Esophagus squamous epithelium (tissue), 4 donors: ENCODE results near the gene DCC.

ENCODE experiments used
- POLR2A ChIP-seq, 4 donors: fragments of 450-650 bp; IDR thresholded peaks; one replicate each; pipeline ENCODE4 v1.6.1; 2017; ENCODE audit warnings: antibody characterized with exemption in 4 of 4, mild to moderate bottlenecking in 4 of 4, moderate library complexity in 3 of 4
- TF ChIP-seq, protein P1 (sequence below), 6 experiments: fragments of 450-650 bp in 4 of 6; fragments of 200-600 bp in 2 of 6; sonication (generic) in 2 of 6; IDR thresholded peaks; one replicate each; pipeline ENCODE4 v1.5.1; 2016 to 2019; ENCODE audit warnings: antibody characterized with exemption in 6 of 6, mild to moderate bottlenecking in 4 of 6, moderate library complexity in 4 of 6

DNA sequence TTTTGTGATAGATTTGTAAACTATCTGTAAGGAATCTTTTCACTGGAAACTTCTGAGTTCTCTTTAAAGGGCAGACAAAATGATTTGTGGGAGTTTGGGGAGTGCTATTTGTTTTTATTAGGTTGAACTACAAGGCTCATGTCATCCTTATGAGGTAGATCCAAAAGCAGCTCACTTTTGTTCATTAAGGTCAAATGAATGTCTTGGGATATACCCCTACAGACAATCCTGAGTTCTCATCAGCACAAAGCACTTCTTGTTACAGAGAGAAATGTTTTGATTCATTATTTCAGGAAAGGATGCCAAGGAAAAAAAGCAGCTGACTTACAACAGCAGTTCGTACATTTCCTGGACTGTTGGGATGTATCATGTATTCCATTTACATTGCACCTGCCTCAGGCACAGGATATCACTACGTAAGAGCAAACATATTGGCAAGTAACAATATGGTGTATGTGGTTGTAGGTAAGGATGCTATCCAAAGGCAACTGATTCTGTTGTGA is 68.9 kb downstream of the DCC start:
- TF ChIP-seq, protein P1, sequence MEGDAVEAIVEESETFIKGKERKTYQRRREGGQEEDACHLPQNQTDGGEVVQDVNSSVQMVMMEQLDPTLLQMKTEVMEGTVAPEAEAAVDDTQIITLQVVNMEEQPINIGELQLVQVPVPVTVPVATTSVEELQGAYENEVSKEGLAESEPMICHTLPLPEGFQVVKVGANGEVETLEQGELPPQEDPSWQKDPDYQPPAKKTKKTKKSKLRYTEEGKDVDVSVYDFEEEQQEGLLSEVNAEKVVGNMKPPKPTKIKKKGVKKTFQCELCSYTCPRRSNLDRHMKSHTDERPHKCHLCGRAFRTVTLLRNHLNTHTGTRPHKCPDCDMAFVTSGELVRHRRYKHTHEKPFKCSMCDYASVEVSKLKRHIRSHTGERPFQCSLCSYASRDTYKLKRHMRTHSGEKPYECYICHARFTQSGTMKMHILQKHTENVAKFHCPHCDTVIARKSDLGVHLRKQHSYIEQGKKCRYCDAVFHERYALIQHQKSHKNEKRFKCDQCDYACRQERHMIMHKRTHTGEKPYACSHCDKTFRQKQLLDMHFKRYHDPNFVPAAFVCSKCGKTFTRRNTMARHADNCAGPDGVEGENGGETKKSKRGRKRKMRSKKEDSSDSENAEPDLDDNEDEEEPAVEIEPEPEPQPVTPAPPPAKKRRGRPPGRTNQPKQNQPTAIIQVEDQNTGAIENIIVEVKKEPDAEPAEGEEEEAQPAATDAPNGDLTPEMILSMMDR (IDR thresholded peaks at IDR 0.05), result no peak
- no peak for TF ChIP-seq POLR2A (IDR thresholded peaks at IDR 0.05)
